Gastrocnemius medialis (tissue), 4 donors: ENCODE data around the gene DNASE1L2.

Experiments
- CTCF ChIP-seq, 5 experiments: fragments of 450-650 bp in 3 of 5; fragments of 200-600 bp in 2 of 5; sonication (generic) in 2 of 5; IDR thresholded peaks in 4 of 5; conservative IDR thresholded peaks in 1 of 5; 1 replicate in 4 of 5; 2 replicates in 1 of 5; pipeline ENCODE4 v1.5.1; 2016 to 2019; ENCODE audit warnings: antibody characterized with exemption in 5 of 5, mild to moderate bottlenecking in 3 of 5, moderate library complexity in 3 of 5
- POLR2A ChIP-seq, 2 donors: fragments of 450-650 bp; IDR thresholded peaks; one replicate each; pipeline ENCODE4 v1.6.1; 2017; ENCODE audit warnings: antibody characterized with exemption in 2 of 2, mild to moderate bottlenecking in 2 of 2, moderate library complexity in 2 of 2

GRCh38 chr16:2207872-2208271 lies 28.4 kb upstream of the DNASE1L2 start:
- no peak for TF ChIP-seq CTCF (IDR thresholded peaks at IDR 0.05 in 4 of 5, conservative IDR thresholded peaks at IDR 0.05 in 1 of 5)
- no peak for TF ChIP-seq POLR2A (IDR thresholded peaks at IDR 0.05)
